ENCODE measurements around the gene PDE7B. TPM values are rescaled to one million over a fixed set of nuclear protein-coding genes. Genes with fewer than 3 reads are reported as not detected.

Gene PDE7B
- total and polyA plus RNA-seq, 9 of the 15 experiments (the other 6 are each of a cell fraction or from before 2014, with no cell fraction given): 0.01 TPM; not detected in 8

DNA sequence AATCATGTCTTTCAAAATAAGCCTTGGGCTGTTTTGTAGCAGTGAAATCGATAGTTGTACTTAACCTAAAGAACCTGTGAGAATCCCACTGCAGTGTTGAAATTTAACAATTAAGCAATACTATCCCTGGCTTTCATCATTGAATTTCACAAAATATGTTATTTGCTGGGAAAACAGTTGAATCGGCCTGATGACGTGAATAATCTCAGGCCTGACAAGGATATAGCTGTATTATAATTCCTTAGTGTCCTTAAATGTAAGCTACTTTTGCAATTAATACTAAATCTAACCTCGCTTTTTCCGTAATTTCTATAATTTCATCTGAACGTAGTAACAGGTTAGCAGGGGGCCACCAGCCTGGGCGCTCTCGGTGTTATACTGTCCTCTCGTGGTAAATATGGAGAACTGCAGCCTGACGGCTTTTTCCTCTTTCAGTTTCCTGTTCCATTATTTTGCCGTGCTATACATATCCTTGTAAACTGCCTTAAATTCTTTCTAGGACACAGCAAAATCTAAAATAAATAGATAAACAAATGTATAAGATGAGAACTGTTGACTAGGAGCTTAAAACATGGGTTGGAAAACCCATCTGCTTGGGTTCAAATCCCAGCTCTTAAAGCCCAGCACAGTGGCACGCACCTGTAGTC, 374.6 kb downstream of the PDE7B start (continued):
- TF ChIP-seq XRCC4 (IDR thresholded peaks at IDR 0.05; ENCODE audit: extremely low read depth, insufficient read depth, insufficient read length) (no peak), ZC3H8 (IDR thresholded peaks at IDR 0.05) (no peak), POLR2AphosphoS2 (IDR thresholded peaks at IDR 0.05; ENCODE audit: low read length) (no peak), ZNF232 (CRISPR knock-in tag; IDR thresholded peaks at IDR 0.05) (no peak), SRSF1 (IDR thresholded peaks at IDR 0.05; ENCODE audit: low read depth, low read length) (no peak), RAD51 (IDR thresholded peaks at IDR 0.05; ENCODE audit: borderline replicate concordance, low read depth) (no peak), BCL6 (CRISPR knock-in tag; IDR thresholded peaks at IDR 0.05) (no peak), SMAD4 (CRISPR knock-in tag; conservative IDR thresholded peaks at IDR 0.05) (no peak), FIP1L1 (IDR thresholded peaks at IDR 0.05; ENCODE audit: low read depth, low read length, poor library complexity, severe bottlenecking) (no peak), OTX1 (CRISPR knock-in tag; IDR thresholded peaks at IDR 0.05) (no peak), ZNF561 (CRISPR knock-in tag; conservative IDR thresholded peaks at IDR 0.05) (no peak), FOXA3 (CRISPR knock-in tag; conservative IDR thresholded peaks at IDR 0.05 in 1 of 2, IDR thresholded peaks at IDR 0.05 in 1 of 2) (no peak), NCOA6 (IDR thresholded peaks at IDR 0.05) (no peak), NR4A1 (CRISPR knock-in tag; IDR thresholded peaks at IDR 0.05) (no peak), NR4A1 (tag; IDR thresholded peaks at IDR 0.05) (no peak), PCBP2 (IDR thresholded peaks at IDR 0.05; ENCODE audit: low read depth, low read length, poor library complexity, severe bottlenecking) (no peak)
- TF ChIP-seq, protein P1, sequence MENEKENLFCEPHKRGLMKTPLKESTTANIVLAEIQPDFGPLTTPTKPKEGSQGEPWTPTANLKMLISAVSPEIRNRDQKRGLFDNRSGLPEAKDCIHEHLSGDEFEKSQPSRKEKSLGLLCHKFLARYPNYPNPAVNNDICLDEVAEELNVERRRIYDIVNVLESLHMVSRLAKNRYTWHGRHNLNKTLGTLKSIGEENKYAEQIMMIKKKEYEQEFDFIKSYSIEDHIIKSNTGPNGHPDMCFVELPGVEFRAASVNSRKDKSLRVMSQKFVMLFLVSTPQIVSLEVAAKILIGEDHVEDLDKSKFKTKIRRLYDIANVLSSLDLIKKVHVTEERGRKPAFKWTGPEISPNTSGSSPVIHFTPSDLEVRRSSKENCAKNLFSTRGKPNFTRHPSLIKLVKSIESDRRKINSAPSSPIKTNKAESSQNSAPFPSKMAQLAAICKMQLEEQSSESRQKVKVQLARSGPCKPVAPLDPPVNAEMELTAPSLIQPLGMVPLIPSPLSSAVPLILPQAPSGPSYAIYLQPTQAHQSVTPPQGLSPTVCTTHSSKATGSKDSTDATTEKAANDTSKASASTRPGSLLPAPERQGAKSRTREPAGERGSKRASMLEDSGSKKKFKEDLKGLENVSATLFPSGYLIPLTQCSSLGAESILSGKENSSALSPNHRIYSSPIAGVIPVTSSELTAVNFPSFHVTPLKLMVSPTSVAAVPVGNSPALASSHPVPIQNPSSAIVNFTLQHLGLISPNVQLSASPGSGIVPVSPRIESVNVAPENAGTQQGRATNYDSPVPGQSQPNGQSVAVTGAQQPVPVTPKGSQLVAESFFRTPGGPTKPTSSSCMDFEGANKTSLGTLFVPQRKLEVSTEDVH (IDR thresholded peaks at IDR 0.05; ENCODE audit: low read depth, partially characterized antibody): peak; percentile 25
- TF ChIP-seq, protein P2, sequence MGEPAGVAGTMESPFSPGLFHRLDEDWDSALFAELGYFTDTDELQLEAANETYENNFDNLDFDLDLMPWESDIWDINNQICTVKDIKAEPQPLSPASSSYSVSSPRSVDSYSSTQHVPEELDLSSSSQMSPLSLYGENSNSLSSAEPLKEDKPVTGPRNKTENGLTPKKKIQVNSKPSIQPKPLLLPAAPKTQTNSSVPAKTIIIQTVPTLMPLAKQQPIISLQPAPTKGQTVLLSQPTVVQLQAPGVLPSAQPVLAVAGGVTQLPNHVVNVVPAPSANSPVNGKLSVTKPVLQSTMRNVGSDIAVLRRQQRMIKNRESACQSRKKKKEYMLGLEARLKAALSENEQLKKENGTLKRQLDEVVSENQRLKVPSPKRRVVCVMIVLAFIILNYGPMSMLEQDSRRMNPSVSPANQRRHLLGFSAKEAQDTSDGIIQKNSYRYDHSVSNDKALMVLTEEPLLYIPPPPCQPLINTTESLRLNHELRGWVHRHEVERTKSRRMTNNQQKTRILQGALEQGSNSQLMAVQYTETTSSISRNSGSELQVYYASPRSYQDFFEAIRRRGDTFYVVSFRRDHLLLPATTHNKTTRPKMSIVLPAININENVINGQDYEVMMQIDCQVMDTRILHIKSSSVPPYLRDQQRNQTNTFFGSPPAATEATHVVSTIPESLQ (CRISPR knock-in tag; IDR thresholded peaks at IDR 0.05): peak; percentile 45; the same call in 1 of the 2 replicates
- TF ChIP-seq, protein P3, sequence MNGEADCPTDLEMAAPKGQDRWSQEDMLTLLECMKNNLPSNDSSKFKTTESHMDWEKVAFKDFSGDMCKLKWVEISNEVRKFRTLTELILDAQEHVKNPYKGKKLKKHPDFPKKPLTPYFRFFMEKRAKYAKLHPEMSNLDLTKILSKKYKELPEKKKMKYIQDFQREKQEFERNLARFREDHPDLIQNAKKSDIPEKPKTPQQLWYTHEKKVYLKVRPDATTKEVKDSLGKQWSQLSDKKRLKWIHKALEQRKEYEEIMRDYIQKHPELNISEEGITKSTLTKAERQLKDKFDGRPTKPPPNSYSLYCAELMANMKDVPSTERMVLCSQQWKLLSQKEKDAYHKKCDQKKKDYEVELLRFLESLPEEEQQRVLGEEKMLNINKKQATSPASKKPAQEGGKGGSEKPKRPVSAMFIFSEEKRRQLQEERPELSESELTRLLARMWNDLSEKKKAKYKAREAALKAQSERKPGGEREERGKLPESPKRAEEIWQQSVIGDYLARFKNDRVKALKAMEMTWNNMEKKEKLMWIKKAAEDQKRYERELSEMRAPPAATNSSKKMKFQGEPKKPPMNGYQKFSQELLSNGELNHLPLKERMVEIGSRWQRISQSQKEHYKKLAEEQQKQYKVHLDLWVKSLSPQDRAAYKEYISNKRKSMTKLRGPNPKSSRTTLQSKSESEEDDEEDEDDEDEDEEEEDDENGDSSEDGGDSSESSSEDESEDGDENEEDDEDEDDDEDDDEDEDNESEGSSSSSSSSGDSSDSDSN (IDR thresholded peaks at IDR 0.05; ENCODE audit: borderline replicate concordance in 1 of 2, low read depth in 2 of 2, low read length in 2 of 2): no peak
- TF ChIP-seq, protein P4, sequence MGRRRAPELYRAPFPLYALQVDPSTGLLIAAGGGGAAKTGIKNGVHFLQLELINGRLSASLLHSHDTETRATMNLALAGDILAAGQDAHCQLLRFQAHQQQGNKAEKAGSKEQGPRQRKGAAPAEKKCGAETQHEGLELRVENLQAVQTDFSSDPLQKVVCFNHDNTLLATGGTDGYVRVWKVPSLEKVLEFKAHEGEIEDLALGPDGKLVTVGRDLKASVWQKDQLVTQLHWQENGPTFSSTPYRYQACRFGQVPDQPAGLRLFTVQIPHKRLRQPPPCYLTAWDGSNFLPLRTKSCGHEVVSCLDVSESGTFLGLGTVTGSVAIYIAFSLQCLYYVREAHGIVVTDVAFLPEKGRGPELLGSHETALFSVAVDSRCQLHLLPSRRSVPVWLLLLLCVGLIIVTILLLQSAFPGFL (CRISPR knock-in tag; IDR thresholded peaks at IDR 0.05): no peak
